Measurements from ENCODE around the gene TNNT2. TPM values are rescaled to one million over a fixed set of nuclear protein-coding genes. Genes with fewer than 3 reads are reported as not detected.

Gene TNNT2
- total RNA-seq, 4 donors from 2014 or later, result 1.3 to 6.1 (median 1.8) TPM

GRCh38 chr1:201393076-201393475 is 15.6 kb upstream of the TNNT2 start:
- peak overlapping the region in 2 of 4 donors; percentile 43 to 99 for H3K27ac ChIP-seq
- 33 to 45% methylated on average over 3 of the region's 3 CpGs for WGBS, 2 donors
- H3K9me3 ChIP-seq, result no peaks in the 10 kb centered on the region
- H3K4me1 ChIP-seq, result peaks cover 13 to 65% (median 22%) of the 10 kb centered on the region in 3 donors
- intact Hi-C loops (cut with DNase I), result no loop called here
- TF ChIP-seq CTCF (IDR thresholded peaks at IDR 0.05) (no peak), POLR2A (IDR thresholded peaks at IDR 0.05) (no peak)
- DNase-seq, result no peak
- peaks cover 0 to 47% (median 3%) of the 10 kb centered on the region in 3 donors for H3K36me3 ChIP-seq
- peaks cover 0 to 14% (median 0%) of the 10 kb centered on the region in 4 donors for H3K27me3 ChIP-seq
- H3K4me3 ChIP-seq, result no peak overlapping the region

GRCh38 chr1:201391651-201392511 is 14.4 kb upstream of the TNNT2 start:
- peaks cover 0 to 59% (median 4%) of the 10 kb centered on the region in 3 donors for H3K36me3 ChIP-seq
- peaks cover 13 to 64% (median 22%) of the 10 kb centered on the region in 3 donors for H3K4me1 ChIP-seq
- H3K4me3 ChIP-seq, result no peak overlapping the region
- TF ChIP-seq CTCF (IDR thresholded peaks at IDR 0.05) (no peak), POLR2A (IDR thresholded peaks at IDR 0.05) (no peak)
- peaks cover 0 to 6% (median 0%) of the 10 kb centered on the region in 4 donors for H3K27me3 ChIP-seq
- no peak for DNase-seq
- WGBS, 2 donors, result 65 to 66% methylated on average over 8 to 9 of the region's 9 CpGs
- no peaks in the 10 kb centered on the region for H3K9me3 ChIP-seq
- intact Hi-C loops (cut with DNase I), result no loop called here
- peak overlapping the region in 2 of 4 donors; percentile 2 to 56 for H3K27ac ChIP-seq

- no peak overlapping the region for H3K4me3 ChIP-seq
- peaks cover 0 to 10% (median 0%) of the 10 kb centered on the region in 4 donors for H3K27me3 ChIP-seq
- no peaks in the 10 kb centered on the region for H3K9me3 ChIP-seq
- H3K4me1 ChIP-seq, result peaks cover 12 to 60% (median 22%) of the 10 kb centered on the region in 3 donors
- H3K27ac ChIP-seq, result no peak overlapping the region
- 100% methylated on average over 1 of the region's 1 CpG for WGBS, 2 donors
- intact Hi-C loops (cut with DNase I), result no loop called here
- DNase-seq, result no peak
- peaks cover 0 to 65% (median 8%) of the 10 kb centered on the region in 3 donors for H3K36me3 ChIP-seq
- TF ChIP-seq POLR2A (IDR thresholded peaks at IDR 0.05) (no peak), CTCF (IDR thresholded peaks at IDR 0.05) (no peak)
Observed at GRCh38 chr1:201391225-201391624, 13.7 kb upstream of the TNNT2 start.

GRCh38 chr1:201389051-201389450 is 11.6 kb upstream of the TNNT2 start:
- Histone ChIP-seq H3K36me3 (peaks cover 8 to 87% (median 8%) of the 10 kb centered on the region in 3 donors), H3K27ac (no peak overlapping the region), H3K4me3 (no peak overlapping the region), H3K9me3 (no peaks in the 10 kb centered on the region), H3K27me3 (peaks cover 0 to 23% (median 0%) of the 10 kb centered on the region in 4 donors), H3K4me1 (peaks cover 0 to 60% (median 5%) of the 10 kb centered on the region in 3 donors)
- 87 to 100% methylated on average over 1 to 4 of the region's 12 CpGs for WGBS, 2 donors
- intact Hi-C loops (cut with DNase I), result no loop called here
- no peak for DNase-seq
- TF ChIP-seq CTCF (IDR thresholded peaks at IDR 0.05), result no peak
- no peak for TF ChIP-seq POLR2A (IDR thresholded peaks at IDR 0.05)

GRCh38 chr1:201386208-201386607 is 8.7 kb upstream of the TNNT2 start:
- Histone ChIP-seq H3K4me3 (no peak overlapping the region), H3K27me3 (peaks cover 0 to 23% (median 0%) of the 10 kb centered on the region in 4 donors), H3K9me3 (no peaks in the 10 kb centered on the region), H3K36me3 (peaks cover 8 to 99% (median 8%) of the 10 kb centered on the region in 3 donors), H3K27ac (no peak overlapping the region), H3K4me1 (peaks cover 0 to 57% (median 0%) of the 10 kb centered on the region in 3 donors)
- intact Hi-C loops (cut with DNase I), result no loop called here
- DNase-seq, result no peak
- no peak for TF ChIP-seq CTCF (IDR thresholded peaks at IDR 0.05)
- TF ChIP-seq POLR2A (IDR thresholded peaks at IDR 0.05), result no peak
- 82 to 86% methylated on average over 2 to 8 of the region's 8 CpGs for WGBS, 2 donors

Measured in esophagus squamous epithelium (tissue), 5 donors.